GM18508 (cell line): Measurements from ENCODE around the gene SYT1.
"Not testable (repeated sequence)": the region's sequence is repeated elsewhere in the genome, so short reads cannot be mapped to it uniquely, and the experiment has no call there.

Source experiments
- ATAC-seq: cut with Tn5 transposase; IDR thresholded peaks from one replicate; pipeline ENCODE4 v1.9.1; 2021; ENCODE audit warnings: moderate number of reproducible peaks; ENCODE audit not compliant: insufficient read depth, unreplicated experiment

The SYT1 gene

GRCh38 chr12:78964521-78964920, 99.9 kb downstream of the SYT1 start:
- ATAC-seq = no peak

- no peak for ATAC-seq
Measured at GRCh38 chr12:78966062-78966461, 101.5 kb downstream of the SYT1 start.

GRCh38 chr12:78966926-78967325, 102.4 kb downstream of the SYT1 start:
- ATAC-seq = no peak

GRCh38 chr12:78968226-78968625, 103.7 kb downstream of the SYT1 start:
- no peak for ATAC-seq

GRCh38 chr12:78970041-78970440, 105.5 kb downstream of the SYT1 start:
- ATAC-seq = no peak

- ATAC-seq = no peak
Measured at GRCh38 chr12:78977304-78977867, 112.8 kb downstream of the SYT1 start.

- ATAC-seq = no peak
Measured at GRCh38 chr12:78994168-78994791, 129.7 kb downstream of the SYT1 start.

- no peak for ATAC-seq
Measured at GRCh38 chr12:79000501-79000900, 135.9 kb downstream of the SYT1 start.

GRCh38 chr12:79001404-79001803, 136.8 kb downstream of the SYT1 start:
- no peak for ATAC-seq

GRCh38 chr12:79006306-79006705, 141.7 kb downstream of the SYT1 start:
- no peak for ATAC-seq

- no peak for ATAC-seq
Measured at GRCh38 chr12:79008591-79008990, 144.0 kb downstream of the SYT1 start.

GRCh38 chr12:79012636-79013035, 148.1 kb downstream of the SYT1 start:
- no peak for ATAC-seq

GRCh38 chr12:79016181-79016580, 151.6 kb downstream of the SYT1 start:
- no peak for ATAC-seq

GRCh38 chr12:79019672-79020071, 155.1 kb downstream of the SYT1 start:
- ATAC-seq = peak; percentile 56

GRCh38 chr12:79020106-79020505, 155.5 kb downstream of the SYT1 start:
- no peak for ATAC-seq

- no peak for ATAC-seq
Measured at GRCh38 chr12:79021021-79021420, 156.4 kb downstream of the SYT1 start.

GRCh38 chr12:79023261-79023660, 158.7 kb downstream of the SYT1 start:
- no peak for ATAC-seq

- ATAC-seq = no peak
Measured at GRCh38 chr12:79023784-79024183, 159.2 kb downstream of the SYT1 start.

- ATAC-seq = no peak
Measured at GRCh38 chr12:79033788-79034187, 169.2 kb downstream of the SYT1 start.

- not testable (repeated sequence) for ATAC-seq
Measured at GRCh38 chr12:79044748-79045147, 180.2 kb downstream of the SYT1 start.

GRCh38 chr12:79045149-79045703, 180.7 kb downstream of the SYT1 start:
- ATAC-seq = not testable (repeated sequence)

GRCh38 chr12:79046021-79046420, 181.4 kb downstream of the SYT1 start:
- ATAC-seq = no peak
